ENCODE results near the gene WWTR1.

WWTR1 gene

DNA sequence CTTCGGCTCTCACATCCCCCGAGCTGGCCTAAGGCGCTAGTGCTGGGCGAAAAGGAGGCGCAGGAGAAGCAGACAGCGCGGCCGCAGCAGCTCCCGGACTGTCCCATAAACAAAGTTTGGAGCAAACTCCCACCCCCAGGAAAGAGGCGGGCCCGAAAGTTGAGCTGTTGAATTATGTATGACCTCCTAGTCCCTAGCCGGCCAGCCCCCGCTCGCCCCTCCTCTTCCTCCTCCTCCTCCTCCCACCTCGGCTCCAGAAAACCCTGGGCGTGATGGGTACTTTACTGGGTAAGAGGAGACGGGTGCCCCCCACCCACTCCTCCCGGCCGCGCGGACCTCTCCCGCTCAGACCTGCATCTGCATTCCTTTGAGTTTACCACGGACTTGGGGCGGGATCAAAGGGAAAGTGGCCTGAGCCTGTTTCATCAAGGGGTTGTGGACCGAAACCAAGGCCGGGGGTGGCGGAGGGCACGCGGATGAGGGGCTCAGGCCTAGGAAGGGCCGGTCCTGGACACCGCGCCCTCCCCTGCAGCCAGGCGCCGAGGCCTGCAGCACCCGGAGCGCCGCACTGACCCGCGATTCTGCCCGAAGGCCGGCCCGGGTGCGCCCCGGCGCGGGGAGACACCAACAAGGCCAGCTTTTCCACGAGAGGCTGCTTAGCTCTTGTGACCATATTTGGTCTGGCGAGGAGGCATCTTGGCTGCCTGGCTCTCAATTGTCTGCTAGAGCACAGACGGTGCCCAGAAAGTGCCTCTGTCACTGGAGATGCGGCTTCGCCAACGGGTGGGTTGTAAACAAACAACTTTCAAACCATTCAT is at the start of gene WWTR1:
TSS of gene WWTR1 (minus strand) at position 100 of the 818 bp plus-strand sequence. CDS start 719 bp downstream, outside the sequence.
- DNase-seq (ENCODE audit: extremely low read depth in 1 of 2, low read depth in 1 of 2): no peak

DNA sequence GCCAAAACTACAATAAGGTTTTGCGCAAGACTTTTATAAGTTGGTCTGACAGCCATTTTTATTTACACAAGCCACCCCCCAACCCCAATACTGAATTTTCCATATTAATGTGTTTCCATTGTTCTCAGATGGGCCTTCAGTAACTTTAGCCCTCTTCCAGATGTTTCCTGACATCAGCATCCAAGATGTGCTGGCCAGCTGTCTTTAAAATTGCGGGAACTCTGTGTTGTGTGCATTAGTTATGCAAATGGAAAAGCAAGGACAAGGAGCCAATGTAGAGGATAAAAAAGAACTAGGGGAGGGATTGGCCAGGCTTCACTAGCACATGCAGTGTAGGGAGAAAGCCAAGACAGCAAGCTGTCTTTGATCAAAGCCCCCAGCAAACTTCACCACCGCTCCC is 49.1 kb upstream of the WWTR1 start:
- no peak for DNase-seq (ENCODE audit: extremely low read depth in 1 of 2, low read depth in 1 of 2)

DNA sequence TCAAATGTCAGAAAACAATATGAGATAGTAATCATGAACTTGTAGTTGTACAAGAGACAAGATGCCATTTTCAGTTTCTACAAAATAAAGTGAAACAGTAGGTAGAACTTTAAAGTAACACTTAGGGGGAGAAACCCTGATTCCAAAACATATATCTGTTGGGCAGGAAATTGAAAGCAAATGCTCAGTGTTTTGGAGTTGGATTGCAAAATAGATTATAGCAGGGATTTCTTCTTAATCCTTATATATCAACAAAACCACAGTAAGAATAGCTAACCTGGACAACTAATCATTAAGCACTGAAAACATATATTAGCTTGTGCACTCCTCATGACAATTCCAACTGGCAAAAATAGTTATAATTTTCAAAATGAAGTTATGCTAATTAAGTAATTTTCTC is 47.6 kb upstream of the WWTR1 start:
- no peak for DNase-seq (ENCODE audit: extremely low read depth in 1 of 2, low read depth in 1 of 2)

DNA sequence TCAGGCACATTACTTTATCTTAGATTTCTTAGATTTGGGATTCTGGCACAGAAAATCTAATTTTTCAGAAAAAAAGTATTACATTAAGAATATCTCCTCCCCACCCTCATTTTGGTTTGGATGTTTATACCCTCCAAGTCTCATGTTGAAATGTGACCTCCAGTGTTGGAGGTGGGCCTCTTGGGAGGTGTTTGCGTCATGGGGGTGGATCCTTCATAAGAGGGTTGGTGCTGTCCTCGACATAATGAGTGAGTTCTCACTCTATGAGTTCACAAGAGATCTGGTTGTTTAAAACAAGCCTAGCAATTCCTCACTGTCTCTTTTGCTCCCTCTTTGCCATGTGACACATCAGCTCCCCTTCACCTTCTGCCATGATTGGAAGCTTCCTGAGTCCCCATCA is 45.6 kb upstream of the WWTR1 start:
- no peak for DNase-seq (ENCODE audit: extremely low read depth in 1 of 2, low read depth in 1 of 2)

DNA sequence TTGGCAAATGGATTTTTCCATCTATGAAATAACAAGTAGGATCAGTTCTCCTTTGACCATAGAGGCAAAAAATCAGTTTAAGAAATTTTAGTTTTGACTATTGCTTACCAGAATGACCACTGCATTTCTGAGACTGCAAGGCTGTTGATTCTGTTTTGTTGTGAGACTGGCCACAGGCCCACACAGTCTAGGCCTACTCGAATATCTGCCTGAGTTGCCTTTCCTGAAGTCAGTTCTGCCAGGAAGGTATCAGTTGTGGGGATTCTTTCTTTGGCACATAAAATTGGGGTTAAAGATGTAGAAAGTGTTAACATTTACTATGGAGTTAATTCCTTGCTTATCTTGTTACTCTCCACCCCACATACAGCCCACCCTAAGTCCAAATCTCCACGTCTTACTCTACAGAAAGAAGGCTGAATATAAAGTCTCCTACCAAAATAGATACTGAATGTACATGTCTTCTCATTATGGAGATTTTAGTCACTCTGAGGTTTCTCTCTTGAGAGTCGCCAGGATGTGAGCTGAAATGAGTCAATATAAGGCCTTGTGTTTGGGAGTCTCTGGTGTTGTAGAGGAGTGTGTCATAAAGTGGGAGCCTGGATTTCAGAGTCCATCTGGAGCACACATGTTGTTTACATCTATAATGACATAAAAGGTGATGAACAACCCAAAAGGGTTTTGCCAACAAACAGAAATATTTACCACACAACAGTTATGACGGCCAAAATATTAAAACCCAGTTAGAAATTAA is 45.0 kb upstream of the WWTR1 start:
- DNase-seq (ENCODE audit: extremely low read depth in 1 of 2, low read depth in 1 of 2): no peak

DNA sequence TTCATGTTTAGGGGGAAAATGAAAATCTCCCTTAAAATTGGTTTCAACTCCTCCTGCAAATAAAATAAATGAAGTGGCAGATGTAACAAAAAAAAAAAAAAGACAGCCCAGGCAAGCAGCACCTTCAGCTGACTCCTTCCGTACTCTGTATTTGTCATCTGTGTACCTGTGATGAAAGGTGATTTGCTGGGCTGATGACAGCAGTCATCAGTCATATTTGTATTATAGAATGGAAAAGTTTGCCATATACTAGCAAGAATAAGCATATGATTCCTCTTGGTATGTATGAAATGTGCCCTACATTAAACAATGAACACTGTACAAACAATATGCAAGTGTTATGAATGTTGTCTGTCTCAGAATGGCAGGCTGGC is 44.1 kb upstream of the WWTR1 start:
- no peak for DNase-seq (ENCODE audit: extremely low read depth in 1 of 2, low read depth in 1 of 2)

DNA sequence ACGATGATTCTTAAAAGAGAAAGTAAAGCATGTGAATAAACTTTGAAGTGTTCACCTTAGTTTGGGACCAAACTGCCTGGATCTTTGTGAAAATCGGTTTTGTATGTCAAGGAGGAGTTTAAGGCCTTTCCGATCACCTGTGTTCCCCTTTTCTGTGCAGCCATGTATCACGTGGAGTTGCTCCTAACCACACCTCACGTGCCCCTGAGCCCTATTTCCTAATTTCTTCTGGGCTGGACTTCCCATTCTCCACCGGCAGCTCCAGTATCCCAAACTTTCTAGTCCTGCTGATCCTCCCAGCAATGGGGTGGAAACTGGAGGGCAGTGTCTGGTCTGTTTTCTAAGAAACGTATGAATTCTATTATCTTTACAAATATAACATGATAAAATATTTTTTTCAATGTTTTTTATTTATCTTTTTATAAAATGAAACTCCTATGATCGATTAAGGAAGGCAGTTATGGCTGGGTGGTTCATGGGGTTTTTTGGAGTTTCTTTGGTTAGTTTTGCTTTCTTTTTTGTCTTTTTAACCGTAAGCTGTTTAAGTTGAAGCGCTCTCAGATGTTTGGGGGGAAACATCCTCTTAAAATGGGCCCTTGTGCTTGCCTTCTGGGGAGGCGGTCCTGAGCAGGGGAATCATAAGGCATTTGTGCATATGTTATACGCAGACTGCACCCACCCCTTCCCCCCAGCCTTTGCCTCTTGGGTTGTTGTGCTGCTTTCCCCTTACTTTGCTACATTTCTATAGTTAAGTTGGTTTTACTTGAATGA is 43.6 kb upstream of the WWTR1 start:
- no peak for DNase-seq (ENCODE audit: extremely low read depth in 1 of 2, low read depth in 1 of 2)

DNA sequence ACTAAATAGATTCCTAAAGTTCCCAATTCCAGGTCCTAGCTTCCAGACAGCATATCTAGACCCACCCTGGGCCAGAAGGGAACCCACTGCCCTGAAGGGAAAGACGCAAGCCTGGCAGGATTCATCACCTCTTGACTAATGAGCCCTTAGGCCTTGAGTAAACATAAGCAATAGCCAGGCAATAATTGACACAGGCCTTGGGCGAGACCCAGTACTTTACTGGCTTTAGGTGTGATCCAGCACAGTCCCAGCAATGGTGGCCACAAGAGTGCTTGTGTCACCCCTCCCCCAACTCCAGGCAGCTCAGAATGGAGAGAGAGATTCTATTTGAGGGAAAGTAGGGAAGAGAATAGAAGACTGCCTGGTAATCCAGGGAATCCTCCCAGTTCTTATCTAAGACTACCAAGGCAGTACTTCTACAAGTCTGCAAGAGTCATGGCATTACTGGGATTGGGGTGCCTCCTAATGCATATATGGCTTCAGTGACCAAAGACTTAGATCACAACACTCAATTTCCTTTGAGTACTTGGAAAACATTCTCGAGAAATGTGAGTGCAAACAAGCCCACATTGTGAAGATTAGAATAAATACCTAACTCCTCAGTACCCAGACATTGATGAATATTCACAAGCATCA is 30.4 kb upstream of the WWTR1 start:
- DNase-seq (ENCODE audit: extremely low read depth in 1 of 2, low read depth in 1 of 2): no peak

DNA sequence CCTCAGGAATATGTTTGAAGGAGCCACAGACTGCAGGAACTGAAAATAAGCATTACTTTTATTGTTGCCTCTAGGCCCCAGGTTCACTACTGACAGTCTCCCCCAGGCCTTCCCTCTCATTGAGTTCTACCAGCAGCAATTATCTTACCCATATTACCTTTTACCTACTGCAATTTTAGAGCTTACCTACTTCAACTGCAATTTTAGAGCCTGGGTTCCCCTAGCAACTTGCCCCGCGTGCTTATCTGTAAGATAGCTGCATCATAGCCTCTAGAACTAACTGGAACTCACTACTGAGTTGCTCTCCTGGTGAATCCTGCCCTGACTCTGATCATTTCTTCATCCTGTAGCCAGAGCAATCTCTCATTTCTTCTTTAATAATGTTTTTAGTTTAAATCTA is 29.2 kb upstream of the WWTR1 start:
- no peak for DNase-seq (ENCODE audit: extremely low read depth in 1 of 2, low read depth in 1 of 2)

DNA sequence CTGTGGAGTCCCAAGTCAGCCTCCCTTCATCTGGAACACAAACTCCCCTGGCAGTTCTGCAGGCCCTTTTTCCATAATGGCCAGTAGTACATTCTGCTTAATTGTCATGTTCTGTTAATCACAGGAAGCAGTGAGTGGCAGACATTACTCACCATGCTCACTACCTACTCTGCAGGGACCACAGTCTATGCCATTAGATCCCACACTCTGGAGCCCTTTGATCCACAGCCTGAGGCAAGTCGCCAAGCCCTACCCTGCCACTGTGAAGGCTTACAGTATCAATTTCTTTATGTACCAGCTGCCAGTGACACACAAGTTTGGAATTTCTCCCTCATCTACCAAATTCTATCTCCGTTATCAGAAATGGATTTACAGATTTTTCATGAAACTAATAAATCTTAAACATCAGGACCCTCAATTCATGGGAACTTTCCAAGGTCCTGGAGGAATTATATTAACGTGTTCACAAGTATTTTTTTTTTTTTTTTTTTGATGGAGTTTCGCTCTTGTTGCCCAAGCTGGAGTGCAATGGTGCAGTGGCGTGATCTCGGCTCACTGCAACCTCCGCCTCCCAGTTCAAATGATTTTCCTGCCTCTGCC is 20.6 kb upstream of the WWTR1 start:
- DNase-seq (ENCODE audit: extremely low read depth in 1 of 2, low read depth in 1 of 2): no peak

DNA sequence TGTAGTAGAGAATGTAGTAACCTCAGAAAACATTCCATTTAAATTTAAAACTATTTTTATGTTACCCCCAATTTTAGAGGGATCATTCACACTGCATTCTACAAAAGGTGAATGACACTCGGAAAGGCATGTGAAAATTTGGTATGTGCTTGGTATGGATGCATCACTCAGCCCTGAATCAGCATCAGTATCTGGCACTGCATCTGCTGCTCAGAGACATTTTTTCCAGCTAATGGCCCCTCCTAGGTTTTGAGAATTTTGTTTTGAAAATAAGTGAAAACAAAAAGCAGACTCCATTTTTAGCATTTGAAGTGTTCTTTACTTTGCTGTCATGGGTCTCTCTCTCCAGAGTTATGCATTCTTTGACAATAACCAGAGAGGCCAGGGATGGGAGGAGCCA is 15.6 kb upstream of the WWTR1 start:
- DNase-seq (ENCODE audit: extremely low read depth in 1 of 2, low read depth in 1 of 2): no peak

DNA sequence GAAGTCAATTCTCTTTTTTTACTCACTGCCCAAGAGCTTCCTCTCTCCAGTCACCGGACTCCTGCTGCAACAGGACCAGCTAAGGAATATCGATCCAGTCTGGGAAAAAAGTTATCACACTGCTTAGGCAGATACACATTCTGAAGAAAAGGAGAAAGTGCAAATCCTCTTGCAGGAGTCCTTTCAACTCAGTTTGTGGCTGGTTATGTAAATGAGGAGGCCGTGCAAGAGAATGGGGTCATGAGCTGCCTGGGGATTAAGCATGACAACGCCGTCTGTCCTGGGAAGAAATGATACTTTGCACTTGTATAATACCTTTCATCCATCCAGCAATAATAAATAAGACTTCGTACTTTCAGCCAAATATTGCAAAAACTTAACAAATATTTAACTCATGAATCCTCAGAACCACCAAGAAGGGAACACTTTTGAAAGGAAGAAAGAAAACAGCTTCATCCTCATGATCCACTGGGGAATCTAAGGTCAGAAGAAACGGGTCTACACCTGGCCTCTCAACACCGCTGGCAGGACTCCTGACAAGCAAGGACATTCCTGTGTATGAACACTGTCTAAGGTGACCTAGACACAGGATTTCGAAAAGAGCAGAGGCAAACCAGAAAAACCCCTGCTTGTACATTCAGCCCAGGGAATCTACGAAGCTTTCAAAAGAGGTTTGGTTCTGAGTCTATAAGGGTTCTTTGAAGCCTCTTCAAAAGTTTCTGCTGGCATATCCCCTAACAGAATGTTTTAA is 13.1 kb upstream of the WWTR1 start:
- DNase-seq (ENCODE audit: extremely low read depth in 1 of 2, low read depth in 1 of 2): no peak

DNA sequence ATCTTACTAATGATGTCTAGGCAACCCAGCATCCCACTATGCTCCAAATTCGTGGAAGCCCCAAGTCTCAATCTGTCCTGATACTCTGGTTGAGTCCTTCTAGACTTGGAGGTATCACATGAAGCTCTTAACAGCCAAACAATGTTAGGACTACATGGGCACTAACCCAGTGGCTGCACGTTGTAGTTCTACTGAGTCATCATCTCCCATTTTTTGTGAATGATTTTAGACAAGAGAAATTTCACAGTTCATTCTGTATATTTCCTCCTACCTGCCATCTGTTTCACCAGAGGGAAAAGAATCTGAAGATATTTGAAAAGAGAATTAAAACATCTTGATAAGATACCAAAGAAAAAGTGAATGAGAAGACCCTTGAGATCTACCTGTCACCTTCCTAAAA is 9.8 kb upstream of the WWTR1 start:
- DNase-seq (ENCODE audit: extremely low read depth in 1 of 2, low read depth in 1 of 2): no peak

DNA sequence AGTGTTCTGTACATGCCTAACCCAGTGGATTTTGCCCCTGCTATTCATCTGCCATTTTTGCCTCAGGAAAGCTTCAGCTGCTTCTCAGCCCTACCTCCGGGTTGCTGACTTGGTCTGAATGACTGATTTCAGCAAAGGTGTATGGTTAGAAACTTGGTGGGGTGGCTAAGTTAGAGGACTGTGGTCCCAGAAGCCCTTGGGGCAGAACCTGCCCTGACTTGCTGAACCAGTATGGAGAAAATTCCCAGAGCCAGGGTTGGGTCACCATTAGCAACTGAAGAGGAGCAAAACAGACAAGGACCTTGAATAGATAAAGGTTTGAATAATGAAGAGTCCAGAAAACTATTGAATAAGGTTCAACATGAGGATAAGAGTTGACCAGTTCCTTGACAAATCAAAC is 6.1 kb upstream of the WWTR1 start:
- no peak for DNase-seq (ENCODE audit: extremely low read depth in 1 of 2, low read depth in 1 of 2)

DNA sequence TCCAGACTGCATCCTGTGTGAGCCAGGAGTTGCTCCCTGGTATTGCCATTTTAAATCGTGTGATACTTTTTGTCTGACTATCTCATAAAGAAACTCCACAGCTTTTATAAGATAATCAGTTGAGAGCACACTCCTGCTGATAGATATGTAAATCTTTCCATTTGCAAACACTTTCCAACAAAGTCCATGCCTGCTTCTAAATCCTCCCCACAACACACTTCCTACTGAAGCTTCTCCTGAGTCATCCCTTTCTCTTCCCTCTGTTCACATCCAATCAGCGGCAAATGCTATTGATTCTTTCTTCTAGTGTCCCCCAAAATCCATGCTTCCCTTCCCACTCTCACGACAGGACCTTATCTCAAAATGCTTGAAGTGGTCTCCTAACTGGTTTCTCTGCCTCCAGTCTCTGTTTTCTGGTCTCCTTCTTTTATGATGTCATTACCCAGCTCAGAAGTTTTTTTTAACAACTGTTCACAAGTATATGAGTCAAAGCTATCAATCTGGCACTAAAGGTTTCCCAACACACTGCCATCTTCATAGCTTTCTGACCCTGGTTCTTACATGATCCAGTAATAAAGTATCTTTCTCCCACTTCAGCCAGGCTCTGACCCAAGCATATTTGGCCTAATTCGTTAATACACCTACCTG is 4.5 kb upstream of the WWTR1 start:
- no peak for DNase-seq (ENCODE audit: extremely low read depth in 1 of 2, low read depth in 1 of 2)

DNA sequence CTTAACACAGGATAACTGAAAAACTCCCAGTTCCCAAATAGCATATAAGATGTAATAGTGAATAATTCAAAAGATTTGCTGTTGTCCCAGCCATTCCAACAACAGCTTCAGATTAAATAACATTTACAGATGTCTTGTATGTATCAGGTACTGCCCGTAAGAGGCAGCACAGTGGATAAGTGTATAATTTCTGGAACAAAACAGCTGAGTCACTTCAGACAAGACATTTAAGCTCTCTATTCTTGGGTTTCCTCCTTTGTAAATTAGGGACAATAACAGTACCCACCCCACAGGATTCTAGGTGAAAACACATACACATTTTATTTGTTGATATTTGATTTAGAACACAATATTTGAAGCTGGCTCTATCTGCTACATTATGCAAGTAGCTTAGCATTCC is 2.6 kb upstream of the WWTR1 start:
- DNase-seq (ENCODE audit: extremely low read depth in 1 of 2, low read depth in 1 of 2): no peak

DNA sequence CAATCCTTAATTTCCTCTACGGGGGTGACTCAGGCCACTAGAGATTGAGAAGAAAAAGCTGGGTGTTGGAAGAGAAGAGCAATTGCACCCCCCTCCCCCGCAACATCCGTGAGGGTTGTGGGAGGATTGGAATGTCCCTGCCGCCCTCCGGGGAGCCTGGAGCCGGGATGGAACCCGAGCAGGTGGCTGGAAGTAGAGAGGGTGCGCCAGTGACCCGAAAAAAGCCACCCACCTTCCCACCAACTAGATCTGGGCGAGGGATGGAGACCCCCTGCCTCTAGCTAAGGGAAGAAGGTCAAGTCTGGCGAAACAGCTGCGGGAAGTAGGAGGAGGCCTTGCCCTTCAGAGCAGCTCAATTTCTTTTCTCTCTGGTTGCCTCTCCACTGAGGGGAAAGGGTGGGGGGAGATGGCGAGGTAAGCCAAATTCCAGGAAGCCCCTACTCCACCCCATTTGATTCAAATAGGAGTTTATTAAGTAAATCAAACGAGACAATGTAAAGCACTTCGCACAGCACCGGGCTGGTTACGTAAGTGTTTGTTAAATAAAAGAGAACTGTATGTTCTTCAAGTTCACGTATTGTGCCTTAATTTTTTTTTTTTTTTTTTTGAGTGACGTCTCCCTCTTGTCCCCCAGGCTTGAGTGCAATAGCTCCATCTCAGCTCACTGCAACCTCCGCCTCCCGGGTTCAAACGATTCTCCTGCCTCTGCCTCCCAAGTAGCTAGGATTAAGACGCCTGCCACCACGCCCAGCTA is 1.1 kb upstream of the WWTR1 start:
- DNase-seq (ENCODE audit: extremely low read depth in 1 of 2, low read depth in 1 of 2): no peak

DNA sequence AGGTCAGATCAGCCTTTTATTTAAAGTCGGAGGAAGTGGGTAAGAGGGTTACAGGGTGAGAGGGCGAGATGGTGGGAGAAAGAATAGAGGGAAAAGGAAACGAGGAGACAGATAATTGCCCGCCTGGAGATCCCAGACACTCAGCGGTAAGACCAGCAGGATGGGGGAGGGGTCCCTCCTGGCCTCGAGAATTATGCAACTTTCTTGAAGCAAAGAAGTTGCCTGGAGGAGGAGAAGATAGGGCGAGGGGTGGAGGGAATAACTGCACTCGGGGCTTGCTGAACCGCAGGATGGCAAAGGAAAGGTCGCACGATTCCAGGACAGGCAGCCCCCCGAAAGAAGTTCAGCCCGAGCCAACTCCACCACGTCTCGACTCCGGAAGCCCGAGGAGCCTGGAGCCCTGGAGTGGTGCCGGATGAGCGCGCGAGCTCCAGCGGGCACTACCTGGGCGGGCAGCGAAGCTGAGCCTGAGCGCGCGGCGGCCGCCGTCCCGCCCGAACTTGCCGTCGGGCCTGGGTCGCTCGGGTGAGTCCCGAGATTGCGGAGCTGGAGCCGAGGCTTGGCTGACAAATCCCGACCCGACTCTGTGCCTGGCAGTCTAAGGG is 402 bp downstream of the WWTR1 start:
- no peak for DNase-seq (ENCODE audit: extremely low read depth in 1 of 2, low read depth in 1 of 2)
